H9 (cell line): ENCODE measurements around the gene C10orf88. TPM values are rescaled to one million over a fixed set of nuclear protein-coding genes. Genes with fewer than 3 reads are reported as not detected.

Source experiments
- DNase-seq: peaks from one replicate; pipeline ENCODE4 v3.0.0-alpha.2; 2017
- H2AFZ ChIP-seq: one replicate; pipeline ENCODE4 v1.6.1; 2013; ENCODE audit warnings: mild to moderate bottlenecking, low read length, control low read depth, moderate library complexity
- H2AK5ac ChIP-seq: 2 replicates; pipeline ENCODE4 v1.6.1; 2013; ENCODE audit warnings: low read length, control low read depth, mixed read lengths; ENCODE audit not compliant: insufficient read length
- H2BK120ac ChIP-seq: one replicate; pipeline ENCODE4 v1.6.1; 2013; ENCODE audit warnings: low read depth, mild to moderate bottlenecking, low read length, control low read depth, inconsistent platforms; ENCODE audit not compliant: poor library complexity, severe bottlenecking
- H2BK12ac ChIP-seq: 2 replicates; pipeline ENCODE4 v1.6.1; 2013; ENCODE audit warnings: low read length, control low read depth, mixed read lengths, low read depth; ENCODE audit not compliant: insufficient read length
- H2BK15ac ChIP-seq: 2 replicates; pipeline ENCODE4 v1.6.1; 2013; ENCODE audit warnings: low read depth, low read length, control low read depth
- H2BK20ac ChIP-seq: one replicate; pipeline ENCODE4 v1.6.1; 2013; ENCODE audit warnings: low read depth, mild to moderate bottlenecking, low read length, control low read depth, inconsistent platforms; ENCODE audit not compliant: poor library complexity, severe bottlenecking
- H2BK5ac ChIP-seq: 2 replicates; pipeline ENCODE4 v1.6.1; 2013; ENCODE audit warnings: low read length, control low read depth, mixed read lengths; ENCODE audit not compliant: insufficient read length
- H3K14ac ChIP-seq: 2 replicates; pipeline ENCODE4 v1.6.1; 2013; ENCODE audit warnings: low read length, control low read depth; ENCODE audit not compliant: insufficient read depth
- H3K18ac ChIP-seq: 2 replicates; pipeline ENCODE4 v1.6.1; 2013; ENCODE audit warnings: low read depth, mild to moderate bottlenecking, mixed read lengths, low read length, control low read depth; ENCODE audit not compliant: insufficient read length
- H3K23ac ChIP-seq: 2 replicates; pipeline ENCODE4 v1.6.1; 2013; ENCODE audit warnings: low read length, control low read depth, mixed read lengths, low read depth; ENCODE audit not compliant: insufficient read length
- H3K23me2 ChIP-seq: 2 replicates; pipeline ENCODE4 v1.6.1; 2013; ENCODE audit warnings: low read depth, mild to moderate bottlenecking, mixed read lengths, low read length, control low read depth; ENCODE audit not compliant: insufficient read length, poor library complexity, severe bottlenecking
- H3K27ac ChIP-seq: 2 replicates; pipeline ENCODE4 v1.5.1; 2013; ENCODE audit warnings: low read length, control low read depth, mixed read lengths, low read depth; ENCODE audit not compliant: insufficient read length
- H3K27me3 ChIP-seq: 2 replicates; pipeline ENCODE4 v1.6.1; 2013; ENCODE audit warnings: low read length, control low read depth, inconsistent platforms; ENCODE audit not compliant: insufficient read depth
- H3K4ac ChIP-seq: 2 replicates; pipeline ENCODE4 v1.6.1; 2013; ENCODE audit warnings: low read depth, mild to moderate bottlenecking, control low read depth, inconsistent platforms, low read length, moderate library complexity
- H3K4me1 ChIP-seq: 2 replicates; pipeline ENCODE4 v1.6.1; 2013; ENCODE audit warnings: low read length, control low read depth, inconsistent platforms; ENCODE audit not compliant: insufficient read depth
- H3K4me2 ChIP-seq: 2 replicates; pipeline ENCODE4 v1.6.1; 2013; ENCODE audit warnings: low read length, control low read depth, mixed read lengths; ENCODE audit not compliant: insufficient read length, insufficient read depth
- H3K56ac ChIP-seq: 2 replicates; pipeline ENCODE4 v1.6.1; 2013; ENCODE audit warnings: low read depth, mild to moderate bottlenecking, mixed read lengths, low read length, control low read depth; ENCODE audit not compliant: insufficient read length
- H3K79me1 ChIP-seq: 2 replicates; pipeline ENCODE4 v1.6.1; 2013; ENCODE audit warnings: low read depth, mild to moderate bottlenecking, moderate library complexity, low read length, control low read depth, inconsistent platforms; ENCODE audit not compliant: insufficient read depth, poor library complexity, severe bottlenecking
- H3K79me2 ChIP-seq: 2 replicates; pipeline ENCODE4 v1.6.1; 2013; ENCODE audit warnings: low read length, control low read depth, inconsistent platforms; ENCODE audit not compliant: insufficient read depth
- H3K9ac ChIP-seq: 2 replicates; pipeline ENCODE4 v1.6.1; 2013; ENCODE audit warnings: low read length, control low read depth, mixed read lengths; ENCODE audit not compliant: insufficient read length; ENCODE audit errors: extremely low read depth
- H3K9me3 ChIP-seq: one replicate; pipeline ENCODE4 v1.6.1; 2013; ENCODE audit warnings: low read depth, low read length, inconsistent platforms; ENCODE audit not compliant: control insufficient read depth
- H3T11ph ChIP-seq: one replicate; pipeline ENCODE4 v1.6.1; 2013; ENCODE audit warnings: mild to moderate bottlenecking, low read length, control low read depth, inconsistent platforms
- H4K20me1 ChIP-seq: one replicate; pipeline ENCODE4 v1.6.1; 2013; ENCODE audit not compliant: control insufficient read depth, insufficient read length, insufficient read depth
- H4K5ac ChIP-seq: 2 replicates; pipeline ENCODE4 v1.6.1; 2013; ENCODE audit warnings: low read depth, mild to moderate bottlenecking, mixed read lengths, low read length, control low read depth; ENCODE audit not compliant: insufficient read length
- H4K8ac ChIP-seq: replicated peaks from 2 replicates; pipeline ENCODE4 v1.6.1; 2013; ENCODE audit warnings: low read length, control low read depth, mixed read lengths, low read depth; ENCODE audit not compliant: insufficient read length
- H4K91ac ChIP-seq: 2 replicates; pipeline ENCODE4 v1.6.1; 2013; ENCODE audit warnings: low read depth, mild to moderate bottlenecking, moderate library complexity, mixed read lengths, low read length, control low read depth; ENCODE audit not compliant: insufficient read length
- H3K27ac Mint-ChIP-seq, 3 experiments: 2 replicates in 2 of 3; 3 replicates in 1 of 3; pipeline ENCODE4 v1.8.0; 2020 to 2021; ENCODE audit warnings: mixed read lengths in 3 of 3, mild to moderate bottlenecking in 1 of 3, moderate library complexity in 1 of 3
- H3K27me3 Mint-ChIP-seq: 2 replicates; pipeline ENCODE4 v1.8.0; 2021; ENCODE audit warnings: low read depth, mild to moderate bottlenecking, moderate library complexity, mixed read lengths
- H3K36me3 Mint-ChIP-seq, 3 experiments: 2 replicates in 2 of 3; 3 replicates in 1 of 3; pipeline ENCODE4 v1.8.0; 2020 to 2021; ENCODE audit warnings: low read depth in 3 of 3, mixed read lengths in 3 of 3; ENCODE audit not compliant: insufficient read depth in 1 of 3
- H3K4me1 Mint-ChIP-seq, 2 experiments: 2 replicates each; pipeline ENCODE4 v1.8.0; 2020; ENCODE audit warnings: mixed read lengths in 2 of 2
- H3K4me3 Mint-ChIP-seq, 2 experiments: 2 replicates in 1 of 2; 3 replicates in 1 of 2; pipeline ENCODE4 v1.8.0; 2020 to 2021; ENCODE audit warnings: mild to moderate bottlenecking in 2 of 2, mixed read lengths in 2 of 2, moderate library complexity in 1 of 2
- H3K9me3 Mint-ChIP-seq, 2 experiments: 2 replicates in 1 of 2; 3 replicates in 1 of 2; pipeline ENCODE4 v1.8.0; 2020; ENCODE audit warnings: mild to moderate bottlenecking in 2 of 2, mixed read lengths in 2 of 2, moderate library complexity in 1 of 2
- WGBS: extraction: QIAGEN DNeasy Blood & Tissue Kit; methylation state at CpG from one replicate; pipeline ENCODE4 v1.1.7; 2013; ENCODE audit warnings: missing lambda C conversion rate, low lambda C conversion rate, mixed read lengths; ENCODE audit not compliant: insufficient read length; ENCODE audit errors: extremely low coverage; 5-methylcytosine and 5-hydroxymethylcytosine counted together
- total RNA-seq: library from RNA; stranded (reverse); gene quantifications from 2 replicates; pipeline ENCODE4 v1.2.1, GENCODE V29; 2021
- TF ChIP-seq, protein P1 (sequence below): fragments of 200-600 bp; sonication (generic); conservative IDR thresholded peaks from 3 replicates; pipeline ENCODE4 v1.8.0; 2021; ENCODE audit warnings: antibody characterized with exemption, mild to moderate bottlenecking

The C10orf88 gene
- total RNA-seq, 1 experiment from 2014 or later: 11.7 TPM

DNA sequence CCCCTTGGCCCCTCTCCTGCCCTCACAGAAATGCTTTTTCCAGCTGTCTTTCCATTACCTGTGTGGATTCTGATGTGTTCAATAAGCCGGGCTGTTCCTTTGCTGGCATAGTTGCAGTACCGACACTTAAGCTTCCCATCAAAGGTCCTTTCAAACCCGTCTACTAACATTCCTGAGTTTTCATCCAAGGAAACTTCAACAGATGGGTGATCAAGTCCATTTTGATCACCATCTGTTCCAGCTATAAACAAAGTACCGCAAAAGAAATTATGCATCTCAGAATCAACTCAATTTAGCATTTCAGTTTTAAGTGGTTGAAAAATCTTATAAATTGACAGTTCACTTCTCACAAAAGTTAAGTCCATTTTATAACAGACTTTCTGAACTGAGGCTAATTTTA, 41.9 kb upstream of the C10orf88 start:
- TF ChIP-seq, protein P1, sequence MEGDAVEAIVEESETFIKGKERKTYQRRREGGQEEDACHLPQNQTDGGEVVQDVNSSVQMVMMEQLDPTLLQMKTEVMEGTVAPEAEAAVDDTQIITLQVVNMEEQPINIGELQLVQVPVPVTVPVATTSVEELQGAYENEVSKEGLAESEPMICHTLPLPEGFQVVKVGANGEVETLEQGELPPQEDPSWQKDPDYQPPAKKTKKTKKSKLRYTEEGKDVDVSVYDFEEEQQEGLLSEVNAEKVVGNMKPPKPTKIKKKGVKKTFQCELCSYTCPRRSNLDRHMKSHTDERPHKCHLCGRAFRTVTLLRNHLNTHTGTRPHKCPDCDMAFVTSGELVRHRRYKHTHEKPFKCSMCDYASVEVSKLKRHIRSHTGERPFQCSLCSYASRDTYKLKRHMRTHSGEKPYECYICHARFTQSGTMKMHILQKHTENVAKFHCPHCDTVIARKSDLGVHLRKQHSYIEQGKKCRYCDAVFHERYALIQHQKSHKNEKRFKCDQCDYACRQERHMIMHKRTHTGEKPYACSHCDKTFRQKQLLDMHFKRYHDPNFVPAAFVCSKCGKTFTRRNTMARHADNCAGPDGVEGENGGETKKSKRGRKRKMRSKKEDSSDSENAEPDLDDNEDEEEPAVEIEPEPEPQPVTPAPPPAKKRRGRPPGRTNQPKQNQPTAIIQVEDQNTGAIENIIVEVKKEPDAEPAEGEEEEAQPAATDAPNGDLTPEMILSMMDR: no peak
- Histone ChIP-seq H4K8ac (no peak overlapping the region), H2BK20ac (no peak overlapping the region), H4K5ac (no peak overlapping the region), H2BK12ac (no peak overlapping the region), H3K27me3 (no peaks in the 10 kb centered on the region; the same call in 1 of the 2 replicates), H3K9me3 (no peaks in the 10 kb centered on the region), H3K14ac (no peak overlapping the region), H2BK5ac (no peak overlapping the region), H3K4me1 (no peaks in the 10 kb centered on the region), H2BK120ac (no peak overlapping the region), H3K79me1 (no peaks in the 10 kb centered on the region), H3K27ac (no peak overlapping the region), H3K4me2 (no peak overlapping the region), H2BK15ac (no peak overlapping the region), H3K4ac (no peak overlapping the region), H3T11ph (no peak overlapping the region), H2AFZ (no peak overlapping the region), H3K56ac (no peak overlapping the region), H3K79me2 (no peaks in the 10 kb centered on the region), H3K18ac (no peak overlapping the region), H4K20me1 (no peaks in the 10 kb centered on the region), H3K23ac (no peak overlapping the region), H3K23me2 (no peaks in the 10 kb centered on the region), H3K9ac (no peak overlapping the region), H4K91ac (no peak overlapping the region), H2AK5ac (no peak overlapping the region)
- Mint-ChIP-seq H3K9me3 (no peaks in the 10 kb centered on the region), H3K4me3 (no peak overlapping the region), H3K36me3 (peaks cover 0 to 24% (median 24%) of the 10 kb centered on the region in 3 experiments; a peak in 4 of 7 replicates), H3K27me3 (no peaks in the 10 kb centered on the region), H3K4me1 (peaks cover 4 to 11% of the 10 kb centered on the region in 2 experiments), H3K27ac (no peak overlapping the region)
- no peak for DNase-seq
- WGBS: no CpG with 5 or more reads among the region's 4 CpGs
